Measurements from ENCODE around the gene LRRC8C.

- no peak for TF ChIP-seq POLR2AphosphoS5 (IDR thresholded peaks at IDR 0.05; ENCODE audit: low read depth, low read length)
- no peak for TF ChIP-seq CTCF (IDR thresholded peaks at IDR 0.05; ENCODE audit: control extremely low read depth in 1 of 3, insufficient read depth in 1 of 3, low read depth in 1 of 3, low read length in 3 of 3)
- TF ChIP-seq CHD2 (IDR thresholded peaks at IDR 0.05; ENCODE audit: low read length) = no peak
- no peak for TF ChIP-seq FOSL1 (IDR thresholded peaks at IDR 0.05; ENCODE audit: insufficient read depth, low read depth, low read length)
- TF ChIP-seq JUN (IDR thresholded peaks at IDR 0.05; ENCODE audit: low read depth, low read length) = no peak
- no peak for TF ChIP-seq SUZ12 (IDR thresholded peaks at IDR 0.05; ENCODE audit: low read length)
- no peak for TF ChIP-seq YY1 (IDR thresholded peaks at IDR 0.05; ENCODE audit: low read depth, low read length)
- TF ChIP-seq KDM1A (IDR thresholded peaks at IDR 0.05; ENCODE audit: borderline replicate concordance, low read length) = no peak
- TF ChIP-seq EZH2 (IDR thresholded peaks at IDR 0.05; ENCODE audit: low read depth, low read length, severe bottlenecking) = no peak
- no peak for TF ChIP-seq JUND (IDR thresholded peaks at IDR 0.05; ENCODE audit: low read length)
These were observed 10.7 kb downstream of the LRRC8C start for GRCh38 chr1:89643577-89643976.

Measured in H1 (cell line).